Testis (tissue), 2 donors: Measurements from ENCODE around the gene AUP1.

ENCODE experiments used
- CTCF ChIP-seq, 3 experiments: fragments of 450-650 bp in 2 of 3; fragments of 200-600 bp in 1 of 3; sonication (generic) in 1 of 3; IDR thresholded peaks; one replicate each; pipeline ENCODE4 v1.5.1; 2016 to 2019; ENCODE audit warnings: antibody characterized with exemption in 3 of 3, mild to moderate bottlenecking in 2 of 3, moderate library complexity in 1 of 3
- POLR2A ChIP-seq: fragments of 450-650 bp; IDR thresholded peaks from one replicate; pipeline ENCODE4 v1.6.1; 2017; ENCODE audit warnings: antibody characterized with exemption, mild to moderate bottlenecking, moderate library complexity

- no peak for TF ChIP-seq CTCF (IDR thresholded peaks at IDR 0.05)
- TF ChIP-seq POLR2A = no peak
Measured at GRCh38 chr2:74481431-74481830, 48.1 kb downstream of the AUP1 start.
